Pancreas (tissue), 10 donors: ENCODE measurements around the gene ELOVL6. TPM values are rescaled to one million over a fixed set of nuclear protein-coding genes. Genes with fewer than 3 reads are reported as not detected.
"Not testable (repeated sequence)": the region's sequence is repeated elsewhere in the genome, so short reads cannot be mapped to it uniquely, and the experiment has no call there.

ENCODE experiments used
- ATAC-seq, 4 donors: fragments of 200-7000 bp; cut with Tn5 transposase; one replicate each; pipeline versions ENCODE4 v1.8.0 to v1.9.1; 2020; ENCODE audit warnings: mild to moderate bottlenecking in 4 of 4, moderate library complexity in 4 of 4
- DNase-seq, 6 donors: peaks; one replicate each; pipeline ENCODE4 v3.0.0-alpha.2; 2020
- FAIRE-seq: peaks from 2 replicates; lab custom pipeline; 2012; peaks lifted over from hg19 to GRCh38; lab: Jason Lieb, UNC
- H3K27ac ChIP-seq, 4 donors: fragments of 200-600 bp; sonication (generic); 1 replicate in 3 of 4; 2 replicates in 1 of 4; pipeline versions ENCODE4 v1.5.0 to v1.8.0; 2020
- H3K27me3 ChIP-seq, 4 donors: fragments of 200-600 bp; one replicate each; pipeline ENCODE4 v1.8.0; 2021
- H3K36me3 ChIP-seq, 3 donors: fragments of 200-600 bp; sonication (generic) in 1 of 3; one replicate each; pipeline versions ENCODE4 v1.5.0 to v1.8.0; 2020 to 2021
- H3K4me1 ChIP-seq, 3 donors: fragments of 200-600 bp; one replicate each; pipeline ENCODE4 v1.8.0; 2021
- H3K4me3 ChIP-seq, 4 donors: fragments of 200-600 bp; sonication (generic) in 2 of 4; one replicate each; pipeline versions ENCODE4 v1.5.0 to v1.8.0; 2020 to 2021
- H3K9me3 ChIP-seq, 4 donors: fragments of 200-600 bp; one replicate each; pipeline ENCODE4 v1.8.0; 2021
- WGBS, 2 donors: extraction: QIAGEN DNeasy Blood & Tissue Kit; methylation state at CpG; one replicate each; pipeline ENCODE4 v1.1.7; 2013; 5-methylcytosine and 5-hydroxymethylcytosine counted together
- intact Hi-C, 3 donors: fragments of 100-400 bp; cut with DNase I; formaldehyde crosslinking; loops; one replicate each; pipeline versions ENCODE4 v1.11.1 to v1.14.2; 2022
- polyA plus RNA-seq, 2 donors: library from polyadenylated mRNA; stranded (reverse); fragments of 200-250 nt; gene quantifications; one replicate each; pipeline ENCODE4 v1.2.3, GENCODE V29; 2013
- total RNA-seq, 6 donors: library from RNA; stranded (reverse); fragmentation: NEBNext Ultra II Directional in 4 of 6; extraction: Animal tissue kit (Norgen Biotek cat#: 25700) in 4 of 6; gene quantifications; one replicate each; pipeline versions ENCODE4 v1.2.1 to v1.2.4, GENCODE V29; 2021 to 2023
- TF ChIP-seq, protein P1 (sequence below), 4 donors: fragments of 200-600 bp; sonication (generic) in 3 of 4; IDR thresholded peaks; one replicate each; pipeline versions ENCODE4 v1.5.0 to v1.8.0; 2021; ENCODE audit warnings: antibody characterized with exemption in 4 of 4
- donor health status: healthy with polysubstance abuse.
- donor health status: DM: no; HTN: no; CAD: no; lungs with moderate emphysema.
- donor health status: DM: no; HTN: no; CAD: no.
- donor health status: control.
- donor health status: control.
- donor health status: Bipolar disorder and iron deficiency.
- donor health status: DM: yes; HTN: yes; CAD: no.
- donor health status: DM: no; HTN: no; CAD: no.
- donor health status: DM: no; HTN: no; CAD: no.
- donor health status: DM: yes; HTN: yes; CAD: no.

Gene ELOVL6
- total and polyA plus RNA-seq, 8 donors: 0.69 to 3.5 (median 1.8) TPM

- no peaks in the 10 kb centered on the region for H3K27me3 ChIP-seq
- no peaks in the 10 kb centered on the region for H3K4me1 ChIP-seq
- no peak overlapping the region for H3K4me3 ChIP-seq
- WGBS, 2 donors: 57 to 71% methylated on average over 6 of the region's 6 CpGs
- intact Hi-C loops: no loop called here
- FAIRE-seq (no peak), ATAC-seq (no peak), DNase-seq (no peak)
- no peak overlapping the region for H3K27ac ChIP-seq
- no peaks in the 10 kb centered on the region for H3K36me3 ChIP-seq
- H3K9me3 ChIP-seq: no peaks in the 10 kb centered on the region
- TF ChIP-seq, protein P1, sequence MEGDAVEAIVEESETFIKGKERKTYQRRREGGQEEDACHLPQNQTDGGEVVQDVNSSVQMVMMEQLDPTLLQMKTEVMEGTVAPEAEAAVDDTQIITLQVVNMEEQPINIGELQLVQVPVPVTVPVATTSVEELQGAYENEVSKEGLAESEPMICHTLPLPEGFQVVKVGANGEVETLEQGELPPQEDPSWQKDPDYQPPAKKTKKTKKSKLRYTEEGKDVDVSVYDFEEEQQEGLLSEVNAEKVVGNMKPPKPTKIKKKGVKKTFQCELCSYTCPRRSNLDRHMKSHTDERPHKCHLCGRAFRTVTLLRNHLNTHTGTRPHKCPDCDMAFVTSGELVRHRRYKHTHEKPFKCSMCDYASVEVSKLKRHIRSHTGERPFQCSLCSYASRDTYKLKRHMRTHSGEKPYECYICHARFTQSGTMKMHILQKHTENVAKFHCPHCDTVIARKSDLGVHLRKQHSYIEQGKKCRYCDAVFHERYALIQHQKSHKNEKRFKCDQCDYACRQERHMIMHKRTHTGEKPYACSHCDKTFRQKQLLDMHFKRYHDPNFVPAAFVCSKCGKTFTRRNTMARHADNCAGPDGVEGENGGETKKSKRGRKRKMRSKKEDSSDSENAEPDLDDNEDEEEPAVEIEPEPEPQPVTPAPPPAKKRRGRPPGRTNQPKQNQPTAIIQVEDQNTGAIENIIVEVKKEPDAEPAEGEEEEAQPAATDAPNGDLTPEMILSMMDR (IDR thresholded peaks at IDR 0.05): no peak
Measured at GRCh38 chr4:110091434-110092140, 106.8 kb downstream of the ELOVL6 start.

- no peaks in the 10 kb centered on the region for H3K27me3 ChIP-seq
- no peak for FAIRE-seq
- TF ChIP-seq, protein P1 (IDR thresholded peaks at IDR 0.05): no peak
- intact Hi-C loops: no loop called here
- H3K36me3 ChIP-seq: no peaks in the 10 kb centered on the region
- H3K4me1 ChIP-seq: no peaks in the 10 kb centered on the region
- WGBS, 2 donors: 84 to 88% methylated on average over 4 of the region's 4 CpGs
- no peak overlapping the region for H3K27ac ChIP-seq
- DNase-seq: no peak
- no peaks in the 10 kb centered on the region for H3K9me3 ChIP-seq
- no peak for ATAC-seq
- no peak overlapping the region for H3K4me3 ChIP-seq
Measured at GRCh38 chr4:110088670-110089069, 109.7 kb downstream of the ELOVL6 start.

DNA sequence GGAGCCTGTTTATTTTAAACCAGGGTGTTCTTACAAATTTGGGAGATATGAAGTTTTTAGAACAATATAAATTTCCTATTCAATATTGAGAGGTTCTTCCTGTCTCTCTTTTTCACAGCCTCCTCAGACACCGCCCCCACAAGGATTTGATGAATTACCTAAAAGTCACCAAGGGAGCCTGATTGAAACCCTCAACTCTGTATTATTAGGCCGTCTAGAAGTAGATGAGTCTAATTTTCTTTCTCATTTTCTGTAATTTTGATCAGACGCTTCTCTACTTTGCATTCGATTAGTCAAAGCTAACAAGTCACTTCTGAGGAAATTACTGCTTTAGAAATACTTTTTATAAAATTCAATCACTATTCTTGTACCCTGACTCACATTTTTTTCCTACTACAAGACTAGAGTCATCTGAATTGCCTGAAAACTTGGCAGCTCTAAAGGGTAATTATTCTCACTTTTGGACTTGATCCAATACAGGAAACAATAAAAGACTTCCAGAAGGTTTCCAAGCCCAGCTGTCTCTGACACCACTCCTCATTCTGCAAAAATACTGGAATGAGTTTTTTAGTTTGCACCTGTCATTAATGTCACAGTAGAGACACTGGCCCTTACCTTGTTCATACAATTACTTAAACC is 111.2 kb downstream of the ELOVL6 start:
- no peak overlapping the region for H3K27ac ChIP-seq
- H3K36me3 ChIP-seq: no peaks in the 10 kb centered on the region
- no peaks in the 10 kb centered on the region for H3K9me3 ChIP-seq
- no peaks in the 10 kb centered on the region for H3K4me1 ChIP-seq
- DNase-seq (no peak), ATAC-seq (peak in 2 of 4 donors; percentile 47 to 48), FAIRE-seq (no peak)
- intact Hi-C loops: no loop called here
- H3K27me3 ChIP-seq: no peaks in the 10 kb centered on the region
- no peak overlapping the region for H3K4me3 ChIP-seq
- 70 to 81% methylated on average over 4 of the region's 4 CpGs for WGBS, 2 donors
- TF ChIP-seq, protein P1 (IDR thresholded peaks at IDR 0.05): no peak

- 79 to 89% methylated on average over 1 of the region's 1 CpG for WGBS, 2 donors
- TF ChIP-seq, protein P1 (IDR thresholded peaks at IDR 0.05): no peak
- H3K36me3 ChIP-seq: no peaks in the 10 kb centered on the region
- no peak overlapping the region for H3K27ac ChIP-seq
- H3K4me1 ChIP-seq: no peaks in the 10 kb centered on the region
- H3K4me3 ChIP-seq: no peak overlapping the region
- no peaks in the 10 kb centered on the region for H3K9me3 ChIP-seq
- DNase-seq (peak in 1 of 6 donors; percentile 15), ATAC-seq (peak in 2 of 4 donors; percentile 67 to 74), FAIRE-seq (no peak)
- intact Hi-C loops: no loop called here
- H3K27me3 ChIP-seq: no peaks in the 10 kb centered on the region
Measured at GRCh38 chr4:110085131-110085530, 113.3 kb downstream of the ELOVL6 start.

DNA sequence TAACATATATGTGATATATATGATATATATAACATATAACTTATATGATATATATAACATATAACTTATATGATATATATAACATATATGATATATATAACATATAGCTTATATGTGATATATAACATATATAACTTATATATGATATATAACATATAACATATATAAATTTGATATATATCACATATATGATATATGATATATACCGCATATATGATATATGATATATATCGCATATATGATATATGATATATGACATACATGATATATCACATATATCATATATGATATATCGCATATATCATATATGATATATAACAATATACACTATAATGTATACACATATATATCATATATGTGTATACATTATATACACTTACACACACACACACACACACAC is 114.3 kb downstream of the ELOVL6 start:
- Histone ChIP-seq H3K4me1 (no peaks in the 10 kb centered on the region), H3K27ac (no peak overlapping the region), H3K36me3 (no peaks in the 10 kb centered on the region), H3K4me3 (no peak overlapping the region), H3K9me3 (no peaks in the 10 kb centered on the region), H3K27me3 (no peaks in the 10 kb centered on the region)
- WGBS, 2 donors: 77 to 95% methylated on average over 3 of the region's 3 CpGs
- ATAC-seq: no peak
- intact Hi-C loops: no loop called here
- TF ChIP-seq, protein P1 (IDR thresholded peaks at IDR 0.05): no peak
- FAIRE-seq: peak; percentile 98
- DNase-seq: no peak

DNA sequence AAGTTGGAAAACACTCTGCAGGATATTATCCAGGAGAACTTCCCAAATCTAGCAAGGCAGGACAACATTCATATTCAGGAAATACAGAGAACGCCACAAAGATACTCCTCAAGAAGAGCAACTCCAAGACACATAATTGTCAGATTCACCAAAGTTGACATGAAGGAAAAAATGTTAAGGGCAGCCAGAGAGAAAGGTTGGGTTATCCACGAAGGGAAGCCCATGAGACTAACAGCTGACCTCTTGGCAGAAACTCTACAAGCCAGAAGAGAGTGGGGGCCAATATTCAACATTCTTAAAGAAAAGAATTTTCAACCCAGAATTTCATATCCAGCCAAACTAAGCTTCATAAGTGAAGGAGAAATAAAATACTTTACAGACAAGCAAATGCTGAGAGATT is 120.3 kb downstream of the ELOVL6 start:
- H3K9me3 ChIP-seq, FAIRE-seq, ATAC-seq, H3K27ac ChIP-seq, H3K4me1 ChIP-seq, H3K27me3 ChIP-seq, DNase-seq, intact Hi-C loops, H3K36me3 ChIP-seq, H3K4me3 ChIP-seq: not testable (repeated sequence)
- 77 to 94% methylated on average over 2 of the region's 2 CpGs for WGBS, 2 donors

DNA sequence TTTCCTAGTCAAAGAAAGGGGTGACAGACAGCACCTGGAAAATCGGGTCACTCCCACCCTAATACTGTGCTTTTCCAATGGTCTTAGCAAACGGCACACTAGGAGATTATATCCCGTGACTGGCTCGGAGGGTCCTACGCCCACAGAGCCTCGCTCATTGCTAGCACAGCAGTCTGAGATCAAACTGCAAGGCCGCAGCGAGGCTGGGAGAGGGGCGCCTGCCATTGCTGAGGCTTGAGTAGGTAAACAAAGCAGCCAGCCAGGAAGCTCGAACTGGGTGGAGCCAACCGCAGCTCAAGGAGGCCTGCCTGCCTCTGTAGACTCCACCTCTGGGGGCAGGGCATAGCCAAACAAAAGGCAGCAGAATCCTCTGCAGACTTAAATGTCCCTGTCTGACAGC is 121.6 kb downstream of the ELOVL6 start:
- H3K27ac ChIP-seq, ATAC-seq, H3K27me3 ChIP-seq, H3K9me3 ChIP-seq, intact Hi-C loops, FAIRE-seq, H3K4me3 ChIP-seq, DNase-seq, H3K4me1 ChIP-seq, H3K36me3 ChIP-seq: not testable (repeated sequence)
- 89 to 94% methylated on average over 11 of the region's 11 CpGs for WGBS, 2 donors
